Sigmoid colon (tissue), 4 donors: ENCODE measurements around the gene RASGRP3.

Source experiments
- EP300 ChIP-seq, 4 donors: sonication (generic); formaldehyde crosslinking; IDR thresholded peaks; one replicate each; pipeline ENCODE4 v1.6.1; 2017; ENCODE audit warnings: antibody characterized with exemption in 4 of 4
- POLR2A ChIP-seq, 2 donors: fragments of 450-650 bp; IDR thresholded peaks; one replicate each; pipeline ENCODE4 v1.6.1; 2016; ENCODE audit warnings: antibody characterized with exemption in 2 of 2, mild to moderate bottlenecking in 2 of 2, moderate library complexity in 2 of 2
- TF ChIP-seq, protein P1 (sequence below), 4 experiments: fragments of 450-650 bp in 3 of 4; fragments of 200-600 bp in 1 of 4; IDR thresholded peaks; one replicate each; pipeline ENCODE4 v1.5.1; 2016 to 2019; ENCODE audit warnings: antibody characterized with exemption in 4 of 4, mild to moderate bottlenecking in 3 of 4, moderate library complexity in 2 of 4

DNA sequence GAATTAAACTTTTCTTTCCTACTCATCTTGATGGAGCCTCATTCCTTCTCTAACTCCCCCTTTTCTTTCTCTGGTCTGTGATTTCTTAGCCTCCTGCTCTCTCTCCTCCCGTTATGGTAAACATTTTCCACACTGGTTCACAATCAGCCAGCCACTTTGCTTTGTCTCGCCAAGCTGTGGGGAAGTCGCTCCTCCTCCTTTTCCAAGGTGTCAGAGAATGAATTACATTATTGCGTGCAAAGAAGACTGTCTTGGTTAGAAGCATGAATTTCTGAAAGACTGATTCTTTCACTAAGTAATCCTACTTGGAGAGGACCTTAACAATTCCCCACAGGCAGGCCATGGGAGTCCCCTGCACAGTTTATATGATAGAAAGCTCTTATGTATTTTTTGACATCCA is 46.1 kb downstream of the RASGRP3 start:
- no peak for TF ChIP-seq EP300 (IDR thresholded peaks at IDR 0.05)
- TF ChIP-seq POLR2A (IDR thresholded peaks at IDR 0.05) = no peak
- TF ChIP-seq, protein P1, sequence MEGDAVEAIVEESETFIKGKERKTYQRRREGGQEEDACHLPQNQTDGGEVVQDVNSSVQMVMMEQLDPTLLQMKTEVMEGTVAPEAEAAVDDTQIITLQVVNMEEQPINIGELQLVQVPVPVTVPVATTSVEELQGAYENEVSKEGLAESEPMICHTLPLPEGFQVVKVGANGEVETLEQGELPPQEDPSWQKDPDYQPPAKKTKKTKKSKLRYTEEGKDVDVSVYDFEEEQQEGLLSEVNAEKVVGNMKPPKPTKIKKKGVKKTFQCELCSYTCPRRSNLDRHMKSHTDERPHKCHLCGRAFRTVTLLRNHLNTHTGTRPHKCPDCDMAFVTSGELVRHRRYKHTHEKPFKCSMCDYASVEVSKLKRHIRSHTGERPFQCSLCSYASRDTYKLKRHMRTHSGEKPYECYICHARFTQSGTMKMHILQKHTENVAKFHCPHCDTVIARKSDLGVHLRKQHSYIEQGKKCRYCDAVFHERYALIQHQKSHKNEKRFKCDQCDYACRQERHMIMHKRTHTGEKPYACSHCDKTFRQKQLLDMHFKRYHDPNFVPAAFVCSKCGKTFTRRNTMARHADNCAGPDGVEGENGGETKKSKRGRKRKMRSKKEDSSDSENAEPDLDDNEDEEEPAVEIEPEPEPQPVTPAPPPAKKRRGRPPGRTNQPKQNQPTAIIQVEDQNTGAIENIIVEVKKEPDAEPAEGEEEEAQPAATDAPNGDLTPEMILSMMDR (IDR thresholded peaks at IDR 0.05) = no peak
